ENCODE data around the gene PAIP2B.

GRCh38 chr2:71174207-71174606 is 52.7 kb downstream of the PAIP2B start:
- TF ChIP-seq JUND (IDR thresholded peaks at IDR 0.05; ENCODE audit: low read depth, low read length) (no peak), CTCF (IDR thresholded peaks at IDR 0.05 in 2 of 3, conservative IDR thresholded peaks at IDR 0.05 in 1 of 3; ENCODE audit: control insufficient read depth in 2 of 3, extremely low read depth in 1 of 3, insufficient read depth in 1 of 3, low read depth in 3 of 3, low read length in 3 of 3) (no peak), MAX (IDR thresholded peaks at IDR 0.05; ENCODE audit: low read depth, low read length) (no peak), NFYB (IDR thresholded peaks at IDR 0.05; ENCODE audit: insufficient read depth, low read depth, low read length) (no peak), SREBF2 (IDR thresholded peaks at IDR 0.05; ENCODE audit: low read length) (no peak), EGR1 (IDR thresholded peaks at IDR 0.05; ENCODE audit: borderline replicate concordance in 1 of 2, low read depth in 2 of 2, low read length in 2 of 2) (no peak), SP1 (IDR thresholded peaks at IDR 0.05; ENCODE audit: low read depth, low read length) (no peak), POLR2AphosphoS5 (IDR thresholded peaks at IDR 0.05; ENCODE audit: low read length) (no peak)
- TF ChIP-seq, protein P1, sequence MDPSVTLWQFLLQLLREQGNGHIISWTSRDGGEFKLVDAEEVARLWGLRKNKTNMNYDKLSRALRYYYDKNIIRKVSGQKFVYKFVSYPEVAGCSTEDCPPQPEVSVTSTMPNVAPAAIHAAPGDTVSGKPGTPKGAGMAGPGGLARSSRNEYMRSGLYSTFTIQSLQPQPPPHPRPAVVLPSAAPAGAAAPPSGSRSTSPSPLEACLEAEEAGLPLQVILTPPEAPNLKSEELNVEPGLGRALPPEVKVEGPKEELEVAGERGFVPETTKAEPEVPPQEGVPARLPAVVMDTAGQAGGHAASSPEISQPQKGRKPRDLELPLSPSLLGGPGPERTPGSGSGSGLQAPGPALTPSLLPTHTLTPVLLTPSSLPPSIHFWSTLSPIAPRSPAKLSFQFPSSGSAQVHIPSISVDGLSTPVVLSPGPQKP (IDR thresholded peaks at IDR 0.05; ENCODE audit: low read depth, low read length), result no peak
- TF ChIP-seq, protein P2, sequence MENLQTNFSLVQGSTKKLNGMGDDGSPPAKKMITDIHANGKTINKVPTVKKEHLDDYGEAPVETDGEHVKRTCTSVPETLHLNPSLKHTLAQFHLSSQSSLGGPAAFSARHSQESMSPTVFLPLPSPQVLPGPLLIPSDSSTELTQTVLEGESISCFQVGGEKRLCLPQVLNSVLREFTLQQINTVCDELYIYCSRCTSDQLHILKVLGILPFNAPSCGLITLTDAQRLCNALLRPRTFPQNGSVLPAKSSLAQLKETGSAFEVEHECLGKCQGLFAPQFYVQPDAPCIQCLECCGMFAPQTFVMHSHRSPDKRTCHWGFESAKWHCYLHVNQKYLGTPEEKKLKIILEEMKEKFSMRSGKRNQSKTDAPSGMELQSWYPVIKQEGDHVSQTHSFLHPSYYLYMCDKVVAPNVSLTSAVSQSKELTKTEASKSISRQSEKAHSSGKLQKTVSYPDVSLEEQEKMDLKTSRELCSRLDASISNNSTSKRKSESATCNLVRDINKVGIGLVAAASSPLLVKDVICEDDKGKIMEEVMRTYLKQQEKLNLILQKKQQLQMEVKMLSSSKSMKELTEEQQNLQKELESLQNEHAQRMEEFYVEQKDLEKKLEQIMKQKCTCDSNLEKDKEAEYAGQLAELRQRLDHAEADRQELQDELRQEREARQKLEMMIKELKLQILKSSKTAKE (IDR thresholded peaks at IDR 0.05; ENCODE audit: low read depth, poor library complexity, severe bottlenecking), result no peak
